Activated CD4-positive, alpha-beta memory T cell treated with anti-CD3 and anti-CD28 coated beads, Interleukin-2, amount 10 ng/mL, durations not matched to agents 7 days and 5 days (primary cell): Measurements from ENCODE around the gene EHD4. TPM values are rescaled to one million over a fixed set of nuclear protein-coding genes. Genes with fewer than 3 reads are reported as not detected.

Experiments used
- CTCF ChIA-PET: fragments of 350-600 bp; sonication (Branson Sonifier 250); formaldehyde crosslinking; loops from one replicate; lab custom pipeline; 2021; ENCODE audit warnings: antibody characterized with exemption, inconsistent platforms; lab: Charles Lee
- POLR2A ChIA-PET: fragments of 350-600 bp; sonication (Branson Sonifier 250); formaldehyde crosslinking; loops from one replicate; lab custom pipeline; 2021; ENCODE audit warnings: antibody characterized with exemption; lab: Charles Lee
- DNase-seq: peaks from one replicate; pipeline ENCODE4 v3.0.0-alpha.2; 2020
- H3K27ac Mint-ChIP-seq: one replicate; pipeline ENCODE4 v1.8.0; 2021; ENCODE audit warnings: mild to moderate bottlenecking, mixed read lengths
- H3K27me3 Mint-ChIP-seq: one replicate; pipeline ENCODE4 v1.8.0; 2021; ENCODE audit warnings: mixed read lengths
- H3K36me3 Mint-ChIP-seq: one replicate; pipeline ENCODE4 v1.8.0; 2021; ENCODE audit warnings: low read depth, mixed read lengths
- H3K4me1 Mint-ChIP-seq: one replicate; pipeline ENCODE4 v1.8.0; 2021; ENCODE audit warnings: mixed read lengths
- H3K4me3 Mint-ChIP-seq: one replicate; pipeline ENCODE4 v1.8.0; 2021; ENCODE audit warnings: mild to moderate bottlenecking, mixed read lengths
- H3K9me3 Mint-ChIP-seq: one replicate; pipeline ENCODE4 v1.8.0; 2021; ENCODE audit warnings: mixed read lengths
- total RNA-seq, 2 experiments: library from RNA; stranded (reverse); gene quantifications; one replicate each; pipeline ENCODE4 v1.2.3, GENCODE V29; 2021

EHD4 gene
- total RNA-seq, 2 experiments from 2014 or later: 25.0 to 25.3 TPM

DNA sequence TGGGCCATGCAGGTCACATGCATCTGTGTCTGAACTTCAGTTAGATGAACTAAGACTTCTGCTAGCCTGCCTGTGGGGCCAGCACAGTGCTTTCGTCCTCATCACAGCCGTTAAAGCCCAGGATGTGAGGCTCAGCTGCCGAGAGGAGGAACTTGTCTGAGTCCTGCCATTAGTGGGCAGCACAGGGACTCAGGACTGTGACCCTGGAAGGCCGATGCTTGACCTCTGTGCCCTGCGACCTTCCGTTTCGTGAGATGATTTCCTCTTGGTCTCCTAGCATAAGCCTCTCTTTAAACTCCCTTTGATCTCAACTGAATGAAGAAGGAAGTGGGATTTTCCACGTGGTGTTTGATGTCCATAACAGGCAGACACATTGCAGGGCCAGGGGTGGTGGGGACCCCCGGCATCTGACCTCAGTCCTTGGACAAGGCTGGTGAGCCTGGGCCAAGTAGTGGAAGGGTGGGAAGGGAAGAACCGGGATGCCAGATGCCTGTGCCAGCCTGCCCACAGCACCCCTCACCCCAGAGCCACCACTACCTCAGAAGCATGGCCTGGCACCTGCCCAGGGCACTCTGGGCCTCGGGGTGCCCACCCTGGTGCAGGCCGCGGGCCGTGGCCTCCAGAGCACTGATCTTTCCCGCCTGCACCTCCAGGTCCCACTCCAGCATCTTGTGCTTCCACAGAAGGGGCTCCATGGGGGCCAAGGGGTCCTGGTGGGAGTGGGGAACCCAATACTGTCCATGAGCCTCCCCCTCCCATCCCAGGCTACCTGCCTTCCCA lies 112.1 kb downstream of the EHD4 start:
- no peaks in the 10 kb centered on the region for H3K9me3 Mint-ChIP-seq
- peaks cover 4% of the 10 kb centered on the region for H3K4me1 Mint-ChIP-seq
- ChIA-PET POLR2A (no interaction called here), CTCF (interaction anchor here (1.3 to 1.5 kb wide), 2 partner anchors 48 to 86 kb away, joined by 5 to 6 read pairs; partner anchors contain the start of gene MAPKBP1)
- H3K36me3 Mint-ChIP-seq: no peaks in the 10 kb centered on the region
- no peak overlapping the region for H3K4me3 Mint-ChIP-seq
- DNase-seq: no peak
- no peak overlapping the region for H3K27ac Mint-ChIP-seq
- no peaks in the 10 kb centered on the region for H3K27me3 Mint-ChIP-seq

DNA sequence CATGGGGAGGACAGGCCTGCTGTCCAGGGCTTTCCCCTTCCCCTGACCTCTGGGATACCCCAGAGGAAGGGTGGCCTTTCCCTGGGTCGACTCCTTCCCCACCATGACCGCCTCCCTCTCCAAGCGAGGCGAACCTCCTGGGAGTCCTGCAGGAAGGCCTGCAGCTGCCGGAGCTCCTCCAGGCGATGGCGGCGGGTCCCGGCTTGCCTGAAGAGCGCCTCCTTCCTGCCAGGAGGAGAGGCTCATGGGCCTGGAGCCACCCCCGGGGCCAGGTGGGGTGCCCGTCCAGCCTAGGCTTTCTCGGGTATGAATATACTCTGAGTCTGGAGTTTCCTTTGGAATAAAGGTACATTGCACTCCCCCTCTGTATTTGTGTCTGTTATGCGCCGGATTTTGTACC lies 113.6 kb downstream of the EHD4 start:
- Mint-ChIP-seq H3K4me3 (no peak overlapping the region), H3K4me1 (peaks cover 4% of the 10 kb centered on the region), H3K36me3 (no peaks in the 10 kb centered on the region), H3K9me3 (no peaks in the 10 kb centered on the region), H3K27ac (no peak overlapping the region), H3K27me3 (no peaks in the 10 kb centered on the region)
- no peak for DNase-seq
- CTCF ChIA-PET: interaction anchor here (1.3 kb wide), 1 partner anchor 46 kb away, joined by 3 read pairs; no protein-coding TSS in a partner anchor
- POLR2A ChIA-PET: no interaction called here

DNA sequence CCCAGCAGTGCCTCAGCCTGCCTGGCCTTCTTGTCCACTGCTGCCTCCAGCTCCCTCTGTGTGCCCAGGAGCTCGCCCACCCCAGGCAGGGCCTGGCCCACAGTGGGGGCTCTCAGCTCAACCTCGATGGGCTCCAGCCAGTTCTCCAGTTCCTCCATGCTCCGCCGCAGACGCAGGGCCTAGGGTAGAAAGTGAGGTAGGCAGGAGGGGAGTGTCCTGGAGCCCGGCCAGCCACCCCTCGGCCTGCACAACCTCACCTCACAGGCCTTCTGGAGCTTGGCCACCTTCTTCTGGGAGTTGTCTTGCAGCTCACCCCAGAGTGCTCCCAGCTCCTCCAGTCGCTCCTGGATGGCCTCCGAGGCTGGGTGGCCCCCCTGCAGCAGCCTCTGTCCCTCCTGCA lies 115.0 kb downstream of the EHD4 start:
- no peaks in the 10 kb centered on the region for H3K36me3 Mint-ChIP-seq
- POLR2A ChIA-PET: no interaction called here
- CTCF ChIA-PET: interaction anchor here (1.1 kb wide), 1 partner anchor 83 kb away, joined by 3 read pairs; the partner anchor contains the start of gene MAPKBP1
- no peak overlapping the region for H3K4me3 Mint-ChIP-seq
- no peak overlapping the region for H3K27ac Mint-ChIP-seq
- DNase-seq: no peak
- peaks cover 4% of the 10 kb centered on the region for H3K4me1 Mint-ChIP-seq
- H3K27me3 Mint-ChIP-seq: no peaks in the 10 kb centered on the region
- H3K9me3 Mint-ChIP-seq: no peaks in the 10 kb centered on the region

DNA sequence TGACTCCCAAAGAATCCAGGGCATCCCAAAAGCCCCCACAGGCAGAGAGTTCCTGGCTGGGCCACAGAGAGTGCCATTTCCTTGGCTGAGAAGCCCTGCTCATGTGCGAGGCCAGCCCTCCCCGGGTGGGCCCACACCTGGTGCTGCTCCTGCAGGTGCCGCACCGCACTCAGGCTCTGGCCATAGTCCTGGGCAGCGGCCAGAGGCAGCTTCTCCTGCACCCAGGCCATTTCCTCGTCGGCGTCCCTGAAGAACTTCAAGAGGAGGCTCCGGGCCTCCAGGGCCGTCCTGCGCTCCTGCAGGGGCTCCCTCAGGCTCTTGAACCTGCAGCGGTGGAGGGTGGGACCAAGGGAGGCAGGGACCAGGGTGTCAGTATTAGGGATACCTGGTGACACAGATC lies 115.6 kb downstream of the EHD4 start:
- no peak overlapping the region for H3K4me3 Mint-ChIP-seq
- POLR2A ChIA-PET: no interaction called here

DNA sequence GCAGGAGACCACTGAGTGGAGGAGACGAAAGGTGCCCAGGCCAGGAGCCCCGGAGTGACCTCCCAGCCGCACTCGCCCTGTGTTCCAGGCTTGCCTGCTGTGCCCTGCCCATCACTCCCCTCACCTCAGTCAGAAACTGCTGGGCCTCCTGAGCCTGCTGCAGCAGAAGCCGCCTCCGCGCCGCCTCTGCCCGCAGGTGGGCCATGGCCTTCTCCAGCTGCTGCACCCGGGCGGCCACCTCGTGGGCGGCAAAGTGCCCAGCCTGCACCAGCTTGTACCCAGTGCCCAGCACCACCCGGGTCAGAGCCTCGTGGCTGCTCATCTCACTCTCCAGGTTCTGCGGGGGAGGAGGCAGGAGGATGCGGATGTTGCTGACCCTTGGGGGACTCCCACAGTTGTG lies 116.1 kb downstream of the EHD4 start:
- DNase-seq: no peak
- no peaks in the 10 kb centered on the region for H3K36me3 Mint-ChIP-seq
- no peaks in the 10 kb centered on the region for H3K27me3 Mint-ChIP-seq
- no peak overlapping the region for H3K4me3 Mint-ChIP-seq
- no peak overlapping the region for H3K27ac Mint-ChIP-seq
- ChIA-PET POLR2A (no interaction called here), CTCF (no interaction called here)
- no peaks in the 10 kb centered on the region for H3K9me3 Mint-ChIP-seq
- peaks cover 4% of the 10 kb centered on the region for H3K4me1 Mint-ChIP-seq

More for the DNA sequence above, 115.6 kb downstream of the EHD4 start:
- Mint-ChIP-seq H3K27me3 (no peaks in the 10 kb centered on the region), H3K27ac (no peak overlapping the region), H3K36me3 (no peaks in the 10 kb centered on the region), H3K4me1 (peaks cover 4% of the 10 kb centered on the region), H3K9me3 (no peaks in the 10 kb centered on the region)
- CTCF ChIA-PET: no interaction called here
- DNase-seq: no peak

DNA sequence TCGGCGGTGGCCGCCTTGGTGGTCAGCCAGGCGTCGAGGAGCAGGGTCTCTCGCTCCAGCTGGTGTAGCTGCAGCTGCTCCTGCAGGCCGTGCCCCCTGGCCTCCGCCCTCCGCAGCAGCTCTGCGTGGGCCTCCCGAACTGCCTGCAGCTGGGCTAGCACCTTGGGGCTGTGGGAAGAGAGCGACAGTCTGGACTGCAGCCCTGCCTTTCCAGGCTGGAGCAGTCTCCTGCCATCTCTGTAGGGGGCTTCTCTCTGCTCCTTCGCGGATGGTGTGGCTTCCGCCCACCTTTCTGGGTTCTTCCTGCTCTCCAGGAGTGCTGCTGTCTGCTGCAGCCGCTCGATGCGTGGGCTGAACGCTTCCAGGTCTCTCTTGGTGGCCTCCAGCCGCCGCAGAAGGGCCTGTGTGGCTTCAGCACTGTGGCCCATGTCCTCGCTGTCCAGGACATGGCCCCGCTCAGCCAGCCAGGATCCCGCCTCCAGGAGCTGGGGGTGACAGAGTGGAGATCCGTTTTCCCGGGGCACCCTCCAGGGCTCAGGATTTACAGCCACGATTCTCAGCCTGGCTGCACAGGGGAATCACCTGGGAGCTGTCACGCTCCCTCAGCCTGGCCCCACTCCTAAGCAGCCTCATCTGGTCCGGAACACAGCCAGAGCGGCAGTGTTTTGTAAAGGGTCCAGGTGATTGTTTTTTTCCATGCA lies 116.9 kb downstream of the EHD4 start:
- Mint-ChIP-seq H3K27me3 (no peaks in the 10 kb centered on the region), H3K27ac (no peak overlapping the region), H3K4me3 (no peak overlapping the region), H3K4me1 (peaks cover 2% of the 10 kb centered on the region), H3K9me3 (no peaks in the 10 kb centered on the region), H3K36me3 (no peaks in the 10 kb centered on the region)
- no peak for DNase-seq
- ChIA-PET CTCF (interaction anchor here (1.5 kb wide), 1 partner anchor 49 kb away, joined by 5 read pairs; no protein-coding TSS in a partner anchor), POLR2A (no interaction called here)

DNA sequence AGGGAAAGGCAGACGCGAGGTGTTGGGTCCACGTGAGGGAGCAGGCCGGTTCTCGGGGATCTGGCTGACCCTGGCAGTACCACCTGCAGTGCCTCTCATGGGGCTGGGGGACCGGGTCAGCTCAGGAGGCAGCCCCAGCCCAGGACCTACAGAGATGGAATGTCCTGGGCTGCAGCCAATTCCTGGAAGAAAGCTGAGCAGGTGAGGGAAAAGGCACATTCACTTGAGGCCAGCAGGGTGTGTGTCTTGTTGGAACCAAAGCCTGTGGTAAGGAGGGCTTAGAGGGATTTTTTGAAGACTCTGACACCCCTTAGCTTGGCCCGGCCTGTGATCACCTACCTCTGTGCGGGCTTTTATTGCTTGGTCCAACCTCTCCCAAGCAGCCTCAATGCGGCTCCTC lies 117.9 kb downstream of the EHD4 start:
- H3K27me3 Mint-ChIP-seq: no peaks in the 10 kb centered on the region
- H3K4me3 Mint-ChIP-seq: no peak overlapping the region
- H3K4me1 Mint-ChIP-seq: no peaks in the 10 kb centered on the region
- H3K9me3 Mint-ChIP-seq: no peaks in the 10 kb centered on the region
- CTCF ChIA-PET: interaction anchor here (1.5 kb wide), 1 partner anchor 50 kb away, joined by 5 read pairs; no protein-coding TSS in a partner anchor
- H3K36me3 Mint-ChIP-seq: no peaks in the 10 kb centered on the region
- POLR2A ChIA-PET: no interaction called here
- no peak overlapping the region for H3K27ac Mint-ChIP-seq
- DNase-seq: no peak

DNA sequence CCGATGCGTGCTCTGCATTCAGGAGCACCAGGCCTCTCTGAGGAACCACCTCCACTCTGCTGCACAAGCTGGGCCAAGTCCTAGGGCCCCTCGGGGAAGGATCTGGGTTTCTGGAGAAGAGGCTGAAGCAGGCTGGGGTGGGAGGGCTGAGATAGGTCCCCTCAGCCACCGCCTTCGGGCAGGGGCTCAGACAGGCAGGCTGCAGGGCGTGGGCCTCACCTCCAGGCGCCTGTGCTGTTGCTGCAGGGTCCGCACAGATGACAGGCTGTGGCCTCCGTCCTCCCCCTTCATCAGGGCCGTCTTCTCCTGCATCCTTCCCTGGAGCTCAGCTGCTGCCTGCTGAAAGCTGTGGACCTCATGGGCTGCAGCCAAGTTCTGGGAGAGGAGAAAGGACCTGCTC lies 118.5 kb downstream of the EHD4 start:
- CTCF ChIA-PET: interaction anchor here (0.6 to 1.5 kb wide), 2 partner anchors 51 to 291 kb away, joined by 3 to 5 read pairs; no protein-coding TSS in a partner anchor
- H3K36me3 Mint-ChIP-seq: no peaks in the 10 kb centered on the region
- no peaks in the 10 kb centered on the region for H3K27me3 Mint-ChIP-seq
- no peak overlapping the region for H3K27ac Mint-ChIP-seq
- DNase-seq: no peak
- no peaks in the 10 kb centered on the region for H3K9me3 Mint-ChIP-seq
- no peaks in the 10 kb centered on the region for H3K4me1 Mint-ChIP-seq
- H3K4me3 Mint-ChIP-seq: no peak overlapping the region
- POLR2A ChIA-PET: interaction anchor here (1.0 to 1.4 kb wide), 4 partner anchors 9 to 22 kb away, joined by 3 to 4 read pairs (median 3); no protein-coding TSS in a partner anchor

DNA sequence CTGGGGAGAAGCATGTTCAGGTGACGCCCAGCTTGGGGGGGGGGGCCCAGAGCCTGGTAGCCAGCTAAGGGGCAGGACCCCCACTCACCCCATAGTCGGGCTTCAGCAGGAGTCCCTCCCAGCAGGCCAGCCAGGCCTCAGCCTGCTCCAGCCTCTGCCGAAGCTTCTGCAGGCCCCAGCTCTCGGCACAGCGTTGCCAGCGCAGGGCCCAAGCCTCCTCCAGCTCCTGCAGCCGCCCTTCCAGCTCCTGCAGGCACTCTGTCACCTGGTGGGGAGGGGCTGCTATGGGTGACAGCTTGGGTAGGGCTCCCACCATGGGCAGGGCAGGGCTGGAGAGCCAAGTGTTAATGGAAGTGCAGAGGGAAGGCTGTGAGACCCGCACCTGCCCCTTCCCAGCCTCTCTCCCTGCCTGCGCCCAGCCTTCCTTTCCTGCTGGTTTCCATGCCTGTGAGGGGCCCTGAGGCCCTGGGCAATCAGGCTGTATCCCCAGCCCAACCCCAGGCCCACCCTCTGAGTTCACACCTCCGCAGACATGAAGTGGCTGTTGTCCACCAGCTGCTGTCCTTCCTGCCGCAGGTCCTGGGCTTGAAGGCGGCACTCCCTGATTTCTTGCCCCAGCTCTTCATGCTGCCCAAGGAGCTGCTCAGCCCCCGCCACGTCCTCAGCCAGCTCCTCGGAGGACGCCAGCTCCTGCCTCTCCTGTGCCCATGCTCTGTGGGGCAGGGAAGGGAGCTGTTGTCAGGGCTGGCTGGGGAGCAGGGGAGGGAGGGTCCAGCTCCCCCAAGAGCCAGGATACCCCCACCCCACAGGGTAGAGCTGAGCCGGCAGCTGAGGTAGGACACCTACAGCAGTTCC lies 119.4 kb downstream of the EHD4 start:
- H3K4me1 Mint-ChIP-seq: no peaks in the 10 kb centered on the region
- no peak overlapping the region for H3K27ac Mint-ChIP-seq
- H3K27me3 Mint-ChIP-seq: no peaks in the 10 kb centered on the region
- peaks cover 6% of the 10 kb centered on the region for H3K36me3 Mint-ChIP-seq
- ChIA-PET POLR2A (interaction anchor here (1.0 to 1.4 kb wide), 4 partner anchors 8 to 22 kb away, joined by 3 to 4 read pairs (median 3); no protein-coding TSS in a partner anchor), CTCF (interaction anchor here (0.6 to 2.3 kb wide), 3 partner anchors 80 to 387 kb away, joined by 3 to 5 read pairs (median 3); no protein-coding TSS in a partner anchor)
- no peak overlapping the region for H3K4me3 Mint-ChIP-seq
- H3K9me3 Mint-ChIP-seq: no peaks in the 10 kb centered on the region
- no peak for DNase-seq

DNA sequence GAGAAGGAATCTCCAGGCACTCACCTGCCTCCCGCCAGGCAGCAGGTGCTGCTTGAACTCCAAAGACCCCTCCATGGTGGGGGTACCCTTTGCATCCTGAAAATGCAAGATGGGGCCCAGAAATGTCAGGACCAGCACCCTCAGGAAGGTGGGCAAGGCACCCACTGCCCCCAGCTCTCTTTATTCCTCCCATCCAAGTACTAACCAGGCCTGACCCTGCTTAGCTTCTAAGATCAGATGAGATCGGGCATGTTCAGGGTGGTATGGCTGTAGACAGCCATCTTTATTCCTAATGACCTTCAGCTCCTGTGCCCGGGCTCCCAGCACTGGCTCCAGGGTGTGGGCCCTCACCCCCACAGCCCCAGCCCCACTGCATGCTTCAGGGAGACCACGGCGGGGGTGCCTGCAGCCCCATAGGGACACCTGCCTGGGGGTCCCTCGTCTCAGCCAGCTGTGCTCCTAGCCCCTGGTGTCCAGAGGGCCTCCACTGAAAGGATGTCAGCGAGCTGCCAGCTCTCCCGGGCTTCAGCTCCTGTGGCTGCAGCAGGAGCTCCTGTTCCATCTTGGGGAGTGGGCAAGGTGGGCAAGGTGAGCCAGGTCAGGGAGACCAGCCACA lies 120.5 kb downstream of the EHD4 start:
- ChIA-PET POLR2A (interaction anchor here (0.6 to 1.0 kb wide), 4 partner anchors 10 to 19 kb away, joined by 3 read pairs; no protein-coding TSS in a partner anchor), CTCF (interaction anchor here (0.6 to 2.3 kb wide), 3 partner anchors 48 to 386 kb away, joined by 3 to 5 read pairs (median 3); no protein-coding TSS in a partner anchor)
- Mint-ChIP-seq H3K4me3 (no peak overlapping the region), H3K27me3 (no peaks in the 10 kb centered on the region), H3K36me3 (peaks cover 11% of the 10 kb centered on the region), H3K4me1 (no peaks in the 10 kb centered on the region), H3K27ac (no peak overlapping the region), H3K9me3 (no peaks in the 10 kb centered on the region)
- no peak for DNase-seq

DNA sequence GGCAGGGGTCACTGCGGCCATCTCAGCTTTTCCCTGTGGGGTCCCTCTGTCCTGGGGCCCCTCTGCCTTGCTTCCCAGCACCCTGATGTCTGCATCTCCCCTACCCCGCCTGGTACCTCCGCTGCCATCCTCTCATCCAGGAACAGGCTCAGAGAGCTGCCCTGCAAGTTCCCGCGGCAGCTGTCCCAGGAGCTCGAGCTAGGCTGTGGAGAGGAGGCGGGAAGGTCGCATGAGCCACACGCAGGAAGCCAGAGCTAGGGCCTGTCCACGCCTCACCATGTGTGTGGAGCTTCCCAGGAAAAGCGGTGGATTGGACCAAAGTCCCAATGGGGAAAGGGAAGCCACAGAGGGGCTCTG lies 121.2 kb downstream of the EHD4 start:
- Mint-ChIP-seq H3K27ac (no peak overlapping the region), H3K9me3 (no peaks in the 10 kb centered on the region), H3K4me3 (no peak overlapping the region), H3K36me3 (peaks cover 13% of the 10 kb centered on the region), H3K4me1 (no peaks in the 10 kb centered on the region), H3K27me3 (no peaks in the 10 kb centered on the region)
- CTCF ChIA-PET: interaction anchor here (2.3 kb wide), 1 partner anchor 78 kb away, joined by 5 read pairs; no protein-coding TSS in a partner anchor
- DNase-seq: no peak
- POLR2A ChIA-PET: interaction anchor here (1.0 to 1.4 kb wide), 2 partner anchors 12 to 19 kb away, joined by 3 to 4 read pairs; no protein-coding TSS in a partner anchor
